GM23338 (cell line): ENCODE measurements around the gene SLC12A6. TPM values are rescaled to one million over a fixed set of nuclear protein-coding genes. Genes with fewer than 3 reads are reported as not detected.

Experiments
- ATAC-seq: fragments of 200-7000 bp; cut with Tn5 transposase; 3 replicates; pipeline ENCODE4 v1.9.1; 2020
- DNase-seq: peaks from one replicate; pipeline ENCODE4 v3.0.0-alpha.2; 2015; ENCODE audit warnings: low spot score
- H2AFZ ChIP-seq: fragments of 200-600 bp; sonication (generic); 2 replicates; pipeline ENCODE4 v1.8.0; 2016; ENCODE audit warnings: antibody characterized with exemption, mild to moderate bottlenecking, moderate library complexity
- H3F3A ChIP-seq: fragments of 200-600 bp; sonication (generic); replicated peaks from 2 replicates; pipeline ENCODE4 v1.8.0; 2017; ENCODE audit warnings: antibody characterized with exemption, mixed run types, low read depth
- H3K27ac ChIP-seq: fragments of 200-600 bp; sonication (generic); 2 replicates; pipeline ENCODE4 v1.6.1; 2016; ENCODE audit warnings: low read depth
- H3K27me3 ChIP-seq: fragments of 200-600 bp; sonication (generic); 2 replicates; pipeline ENCODE4 v1.8.0; 2016; ENCODE audit warnings: mild to moderate bottlenecking, mixed run types, moderate library complexity; ENCODE audit not compliant: insufficient read depth
- H3K36me3 ChIP-seq: fragments of 200-600 bp; sonication (generic); 2 replicates; pipeline ENCODE4 v1.8.0; 2016; ENCODE audit warnings: mild to moderate bottlenecking; ENCODE audit not compliant: insufficient read depth
- H3K4me1 ChIP-seq: fragments of 200-600 bp; sonication (generic); 2 replicates; pipeline ENCODE4 v1.8.0; 2016; ENCODE audit warnings: mild to moderate bottlenecking, moderate library complexity; ENCODE audit not compliant: insufficient read depth
- H3K4me2 ChIP-seq: fragments of 200-600 bp; sonication (generic); 2 replicates; pipeline ENCODE4 v1.7.1; 2017; ENCODE audit warnings: mixed run types
- H3K4me3 ChIP-seq: fragments of 200-600 bp; sonication (generic); 2 replicates; pipeline ENCODE4 v1.6.1; 2016; ENCODE audit warnings: mixed run types
- H3K79me2 ChIP-seq: fragments of 200-600 bp; sonication (generic); replicated peaks from 2 replicates; pipeline ENCODE4 v1.8.0; 2017; ENCODE audit warnings: mild to moderate bottlenecking; ENCODE audit not compliant: insufficient read depth
- H3K9me2 ChIP-seq: fragments of 200-600 bp; sonication (generic); 2 replicates; pipeline ENCODE4 v1.8.0; 2017; ENCODE audit not compliant: insufficient read depth
- H4K20me1 ChIP-seq: fragments of 200-600 bp; sonication (generic); replicated peaks from 2 replicates; pipeline ENCODE4 v1.8.0; 2017; ENCODE audit warnings: mild to moderate bottlenecking; ENCODE audit not compliant: insufficient read depth
- H3K27ac Mint-ChIP-seq: 2 replicates; pipeline ENCODE4 v1.8.0; 2020; ENCODE audit warnings: inconsistent platforms, mild to moderate bottlenecking, moderate library complexity, mixed read lengths
- H3K27me3 Mint-ChIP-seq: 3 replicates; pipeline ENCODE4 v1.8.0; 2022; ENCODE audit warnings: low read depth, mild to moderate bottlenecking, moderate library complexity, mixed read lengths, inconsistent platforms; ENCODE audit not compliant: insufficient read depth, poor library complexity
- H3K36me3 Mint-ChIP-seq: 3 replicates; pipeline ENCODE4 v1.8.0; 2021; ENCODE audit warnings: low read depth, mild to moderate bottlenecking, inconsistent platforms, moderate library complexity, mixed read lengths
- H3K4me1 Mint-ChIP-seq: 3 replicates; pipeline ENCODE4 v1.8.0; 2020; ENCODE audit warnings: mild to moderate bottlenecking, inconsistent platforms, mixed read lengths
- H3K4me3 Mint-ChIP-seq: 3 replicates; pipeline ENCODE4 v1.8.0; 2021; ENCODE audit warnings: moderate library complexity, mild to moderate bottlenecking, inconsistent platforms, mixed read lengths
- H3K9me3 Mint-ChIP-seq: 3 replicates; pipeline ENCODE4 v1.8.0; 2020; ENCODE audit warnings: moderate library complexity, mild to moderate bottlenecking, inconsistent platforms, mixed read lengths
- CREB1 ChIP-seq: fragments of 250-450 bp; sonication (Bioruptor Pico); IDR thresholded peaks from 2 replicates; pipeline ENCODE4 v1.5.0; 2020; ENCODE audit warnings: low read depth, mild to moderate bottlenecking, moderate library complexity
- EZH2 ChIP-seq: fragments of 200-600 bp; sonication (generic); IDR thresholded peaks from one replicate; pipeline ENCODE4 v1.8.0; 2017; ENCODE audit warnings: antibody characterized with exemption, mild to moderate bottlenecking, low read depth; ENCODE audit not compliant: unreplicated experiment
- EZH2phosphoT487 ChIP-seq: fragments of 200-600 bp; sonication (generic); IDR thresholded peaks from one replicate; pipeline ENCODE4 v1.8.1; 2018; ENCODE audit warnings: antibody characterized with exemption; ENCODE audit not compliant: unreplicated experiment
- JUNB ChIP-seq: IDR thresholded peaks from one replicate; pipeline ENCODE4 v1.6.1; 2016; ENCODE audit warnings: antibody characterized with exemption; ENCODE audit not compliant: unreplicated experiment
- NANOG ChIP-seq: IDR thresholded peaks from 2 replicates; pipeline ENCODE4 v1.6.1; 2016; ENCODE audit warnings: antibody characterized with exemption, borderline replicate concordance
- POLR2AphosphoS5 ChIP-seq: IDR thresholded peaks from 2 replicates; pipeline ENCODE4 v1.6.1; 2016; ENCODE audit warnings: antibody characterized with exemption, low read depth
- STAT1 ChIP-seq: IDR thresholded peaks from one replicate; pipeline ENCODE4 v1.6.1; 2016; ENCODE audit warnings: antibody characterized with exemption; ENCODE audit not compliant: unreplicated experiment
- polyA plus RNA-seq: library from polyadenylated mRNA; unstranded; fragments of >200 nt; fragmentation: Nextera tagmentation; extraction: Ambion mirVana; gene quantifications from 2 replicates; pipeline ENCODE4 v1.2.1, GENCODE V29; 2016
- total RNA-seq: library from RNA; depleted of rRNA; stranded (reverse); fragments of >200 nt; shearing (Covaris generic); gene quantifications from 2 replicates; pipeline ENCODE4 v1.2.3, GENCODE V29; 2014
- TF ChIP-seq, protein P1 (sequence below), 2 experiments: fragments of 200-600 bp in 1 of 2; sonication (generic) in 1 of 2; conservative IDR thresholded peaks; 2 replicates each; pipeline versions ENCODE4 v1.5.1 to v1.6.1; 2016 to 2017; ENCODE audit warnings: antibody characterized with exemption in 2 of 2, low read depth in 2 of 2, mild to moderate bottlenecking in 2 of 2, moderate library complexity in 1 of 2
- TF ChIP-seq, protein P2 (sequence below): IDR thresholded peaks from one replicate; pipeline ENCODE4 v1.6.1; 2018; ENCODE audit warnings: antibody characterized with exemption; ENCODE audit not compliant: unreplicated experiment
- TF ChIP-seq, protein P3 (sequence below): IDR thresholded peaks from 2 replicates; pipeline ENCODE4 v1.6.1; 2016; ENCODE audit warnings: antibody characterized with exemption

The SLC12A6 gene
- total and polyA plus RNA-seq, 2 experiments from 2014 or later, result 2.4 to 14.1 TPM

DNA sequence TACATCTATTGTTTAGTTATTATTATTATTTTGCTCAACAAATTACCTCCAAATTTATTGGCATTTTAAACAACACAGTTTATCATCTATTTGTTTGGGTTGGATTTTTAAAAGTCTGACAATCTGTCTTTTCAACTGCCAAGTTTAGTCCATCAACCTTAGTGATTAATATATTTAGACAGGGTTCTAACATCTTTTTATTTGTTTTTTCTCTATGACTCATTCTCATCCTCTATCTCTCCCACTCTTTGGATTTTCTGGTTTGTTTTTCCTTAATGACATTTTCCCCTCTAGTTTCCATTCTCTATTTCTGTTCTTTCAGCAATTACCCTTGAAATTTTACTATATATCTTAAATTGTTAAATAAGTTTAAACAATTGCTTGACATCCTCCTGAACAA lies 70.8 kb downstream of the SLC12A6 start:
- no peak overlapping the region for H3K27ac ChIP-seq
- H4K20me1 ChIP-seq, result no peaks in the 10 kb centered on the region
- Mint-ChIP-seq H3K27ac (no peak overlapping the region), H3K9me3 (no peaks in the 10 kb centered on the region), H3K36me3 (no peaks in the 10 kb centered on the region), H3K4me1 (no peaks in the 10 kb centered on the region), H3K4me3 (no peak overlapping the region), H3K27me3 (no peaks in the 10 kb centered on the region)
- H3F3A ChIP-seq, result no peaks in the 10 kb centered on the region
- H3K4me2 ChIP-seq, result no peak overlapping the region
- ATAC-seq (no peak), DNase-seq (no peak)
- no peaks in the 10 kb centered on the region for H3K9me2 ChIP-seq
- no peaks in the 10 kb centered on the region for H3K27me3 ChIP-seq
- TF ChIP-seq, protein P1, sequence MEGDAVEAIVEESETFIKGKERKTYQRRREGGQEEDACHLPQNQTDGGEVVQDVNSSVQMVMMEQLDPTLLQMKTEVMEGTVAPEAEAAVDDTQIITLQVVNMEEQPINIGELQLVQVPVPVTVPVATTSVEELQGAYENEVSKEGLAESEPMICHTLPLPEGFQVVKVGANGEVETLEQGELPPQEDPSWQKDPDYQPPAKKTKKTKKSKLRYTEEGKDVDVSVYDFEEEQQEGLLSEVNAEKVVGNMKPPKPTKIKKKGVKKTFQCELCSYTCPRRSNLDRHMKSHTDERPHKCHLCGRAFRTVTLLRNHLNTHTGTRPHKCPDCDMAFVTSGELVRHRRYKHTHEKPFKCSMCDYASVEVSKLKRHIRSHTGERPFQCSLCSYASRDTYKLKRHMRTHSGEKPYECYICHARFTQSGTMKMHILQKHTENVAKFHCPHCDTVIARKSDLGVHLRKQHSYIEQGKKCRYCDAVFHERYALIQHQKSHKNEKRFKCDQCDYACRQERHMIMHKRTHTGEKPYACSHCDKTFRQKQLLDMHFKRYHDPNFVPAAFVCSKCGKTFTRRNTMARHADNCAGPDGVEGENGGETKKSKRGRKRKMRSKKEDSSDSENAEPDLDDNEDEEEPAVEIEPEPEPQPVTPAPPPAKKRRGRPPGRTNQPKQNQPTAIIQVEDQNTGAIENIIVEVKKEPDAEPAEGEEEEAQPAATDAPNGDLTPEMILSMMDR (conservative IDR thresholded peaks at IDR 0.05; ENCODE audit: low read depth in 2 of 2), result no peak
- TF ChIP-seq, protein P2, sequence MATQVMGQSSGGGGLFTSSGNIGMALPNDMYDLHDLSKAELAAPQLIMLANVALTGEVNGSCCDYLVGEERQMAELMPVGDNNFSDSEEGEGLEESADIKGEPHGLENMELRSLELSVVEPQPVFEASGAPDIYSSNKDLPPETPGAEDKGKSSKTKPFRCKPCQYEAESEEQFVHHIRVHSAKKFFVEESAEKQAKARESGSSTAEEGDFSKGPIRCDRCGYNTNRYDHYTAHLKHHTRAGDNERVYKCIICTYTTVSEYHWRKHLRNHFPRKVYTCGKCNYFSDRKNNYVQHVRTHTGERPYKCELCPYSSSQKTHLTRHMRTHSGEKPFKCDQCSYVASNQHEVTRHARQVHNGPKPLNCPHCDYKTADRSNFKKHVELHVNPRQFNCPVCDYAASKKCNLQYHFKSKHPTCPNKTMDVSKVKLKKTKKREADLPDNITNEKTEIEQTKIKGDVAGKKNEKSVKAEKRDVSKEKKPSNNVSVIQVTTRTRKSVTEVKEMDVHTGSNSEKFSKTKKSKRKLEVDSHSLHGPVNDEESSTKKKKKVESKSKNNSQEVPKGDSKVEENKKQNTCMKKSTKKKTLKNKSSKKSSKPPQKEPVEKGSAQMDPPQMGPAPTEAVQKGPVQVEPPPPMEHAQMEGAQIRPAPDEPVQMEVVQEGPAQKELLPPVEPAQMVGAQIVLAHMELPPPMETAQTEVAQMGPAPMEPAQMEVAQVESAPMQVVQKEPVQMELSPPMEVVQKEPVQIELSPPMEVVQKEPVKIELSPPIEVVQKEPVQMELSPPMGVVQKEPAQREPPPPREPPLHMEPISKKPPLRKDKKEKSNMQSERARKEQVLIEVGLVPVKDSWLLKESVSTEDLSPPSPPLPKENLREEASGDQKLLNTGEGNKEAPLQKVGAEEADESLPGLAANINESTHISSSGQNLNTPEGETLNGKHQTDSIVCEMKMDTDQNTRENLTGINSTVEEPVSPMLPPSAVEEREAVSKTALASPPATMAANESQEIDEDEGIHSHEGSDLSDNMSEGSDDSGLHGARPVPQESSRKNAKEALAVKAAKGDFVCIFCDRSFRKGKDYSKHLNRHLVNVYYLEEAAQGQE, result no peak
- TF ChIP-seq, protein P3, sequence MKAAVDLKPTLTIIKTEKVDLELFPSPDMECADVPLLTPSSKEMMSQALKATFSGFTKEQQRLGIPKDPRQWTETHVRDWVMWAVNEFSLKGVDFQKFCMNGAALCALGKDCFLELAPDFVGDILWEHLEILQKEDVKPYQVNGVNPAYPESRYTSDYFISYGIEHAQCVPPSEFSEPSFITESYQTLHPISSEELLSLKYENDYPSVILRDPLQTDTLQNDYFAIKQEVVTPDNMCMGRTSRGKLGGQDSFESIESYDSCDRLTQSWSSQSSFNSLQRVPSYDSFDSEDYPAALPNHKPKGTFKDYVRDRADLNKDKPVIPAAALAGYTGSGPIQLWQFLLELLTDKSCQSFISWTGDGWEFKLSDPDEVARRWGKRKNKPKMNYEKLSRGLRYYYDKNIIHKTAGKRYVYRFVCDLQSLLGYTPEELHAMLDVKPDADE, result no peak
- no peak for TF ChIP-seq NANOG
- TF ChIP-seq STAT1, result no peak
- no peak for TF ChIP-seq JUNB
- no peak for TF ChIP-seq CREB1 (CRISPR knock-in tag)
- no peak for TF ChIP-seq EZH2phosphoT487
- TF ChIP-seq POLR2AphosphoS5, result no peak
- no peak for TF ChIP-seq EZH2
- no peaks in the 10 kb centered on the region for H3K36me3 ChIP-seq
- H2AFZ ChIP-seq, result no peak overlapping the region
- no peak overlapping the region for H3K4me3 ChIP-seq
- H3K79me2 ChIP-seq, result no peaks in the 10 kb centered on the region
- H3K4me1 ChIP-seq, result no peaks in the 10 kb centered on the region

DNA sequence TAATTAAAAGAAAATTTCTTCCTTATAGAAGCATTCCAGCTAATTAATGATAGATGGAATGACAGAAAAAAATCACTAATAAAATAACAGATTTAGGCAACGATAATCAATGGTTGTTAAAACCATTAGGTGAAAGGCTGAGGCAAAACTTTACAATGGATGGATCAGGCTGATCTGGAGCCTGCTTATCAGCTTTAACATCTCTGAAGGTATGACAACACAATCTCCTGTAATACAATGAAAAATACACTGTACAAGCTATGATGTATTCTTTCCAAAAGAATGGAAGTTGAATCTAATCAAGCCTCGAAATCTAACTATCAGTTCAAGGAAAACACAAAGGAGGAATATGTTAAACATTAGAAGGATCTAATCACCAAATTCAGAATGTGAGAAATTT lies 73.5 kb downstream of the SLC12A6 start:
- Histone ChIP-seq H3K79me2 (no peaks in the 10 kb centered on the region), H3F3A (no peaks in the 10 kb centered on the region), H3K4me3 (no peak overlapping the region), H3K27me3 (no peaks in the 10 kb centered on the region), H3K4me2 (no peak overlapping the region), H2AFZ (no peak overlapping the region), H3K36me3 (no peaks in the 10 kb centered on the region), H4K20me1 (no peaks in the 10 kb centered on the region), H3K27ac (no peak overlapping the region), H3K9me2 (no peaks in the 10 kb centered on the region), H3K4me1 (no peaks in the 10 kb centered on the region)
- DNase-seq, result no peak
- ATAC-seq, result no peak
- Mint-ChIP-seq H3K36me3 (no peaks in the 10 kb centered on the region), H3K4me1 (no peaks in the 10 kb centered on the region), H3K27me3 (no peaks in the 10 kb centered on the region), H3K9me3 (no peaks in the 10 kb centered on the region), H3K4me3 (no peak overlapping the region), H3K27ac (no peak overlapping the region)
- TF ChIP-seq POLR2AphosphoS5, result no peak
